ENCODE results near the gene RRP9. TPM values are rescaled to one million over a fixed set of nuclear protein-coding genes. Genes with fewer than 3 reads are reported as not detected.
A peak's percentile ranks its signal among the peaks of the same experiment; 100 is the strongest.
"Not testable (repeated sequence)": the region's sequence is repeated elsewhere in the genome, so short reads cannot be mapped to it uniquely, and the experiment has no call there.

The RRP9 gene, protein sequence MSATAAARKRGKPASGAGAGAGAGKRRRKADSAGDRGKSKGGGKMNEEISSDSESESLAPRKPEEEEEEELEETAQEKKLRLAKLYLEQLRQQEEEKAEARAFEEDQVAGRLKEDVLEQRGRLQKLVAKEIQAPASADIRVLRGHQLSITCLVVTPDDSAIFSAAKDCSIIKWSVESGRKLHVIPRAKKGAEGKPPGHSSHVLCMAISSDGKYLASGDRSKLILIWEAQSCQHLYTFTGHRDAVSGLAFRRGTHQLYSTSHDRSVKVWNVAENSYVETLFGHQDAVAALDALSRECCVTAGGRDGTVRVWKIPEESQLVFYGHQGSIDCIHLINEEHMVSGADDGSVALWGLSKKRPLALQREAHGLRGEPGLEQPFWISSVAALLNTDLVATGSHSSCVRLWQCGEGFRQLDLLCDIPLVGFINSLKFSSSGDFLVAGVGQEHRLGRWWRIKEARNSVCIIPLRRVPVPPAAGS
- 8.2 TPM for total RNA-seq
- long read RNA-seq, transcript RRP9-201 (15 exons, 1,578 nt): major isoform, 27 of 33 reads
- long read RNA-seq, partial matches to known transcripts: 2 of 33 reads
- long read RNA-seq, other reads (novel, unspliced or antisense): 4 of 33 reads

DNA sequence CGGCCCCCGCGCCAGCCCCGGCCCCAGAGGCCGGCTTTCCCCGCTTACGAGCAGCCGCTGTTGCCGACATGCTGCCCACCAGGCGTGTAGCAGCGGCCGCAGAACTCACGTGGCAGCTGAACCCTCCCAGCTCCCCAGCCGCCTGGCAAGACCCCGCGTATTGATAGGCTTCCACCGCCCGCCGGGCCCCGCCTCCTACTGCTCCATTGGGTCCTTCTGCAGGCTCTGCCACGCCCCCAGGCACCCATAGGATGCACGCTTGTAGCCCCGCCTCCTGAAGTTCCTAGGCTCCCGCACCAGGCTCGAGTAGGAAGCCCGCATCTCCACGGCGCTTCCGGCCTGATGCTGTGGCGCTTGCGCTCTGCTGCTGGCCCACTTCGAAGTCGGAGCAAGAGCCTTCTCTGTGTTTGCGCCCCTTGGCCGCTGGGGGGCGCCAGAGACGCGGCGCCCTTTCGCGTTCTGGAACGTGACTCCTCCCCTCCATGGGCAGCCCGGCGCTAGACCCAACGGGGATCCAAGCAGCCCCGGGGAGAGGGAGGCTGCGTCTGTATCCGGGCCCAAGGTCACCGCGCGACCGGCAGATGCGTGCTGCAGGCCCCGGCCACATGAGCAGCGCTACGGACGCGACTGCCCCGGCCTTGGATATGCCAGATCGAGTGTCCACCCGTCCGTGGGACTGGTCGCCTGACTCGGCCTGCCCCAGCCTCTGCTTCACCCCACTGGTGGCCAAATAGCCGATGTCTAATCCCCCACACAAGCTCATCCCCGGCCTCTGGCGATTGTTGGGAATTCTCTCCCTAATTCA, at the start of gene RRP9, which contains the start of gene PARP3:
TSS of gene RRP9 (minus strand) at position 107 of the 805 bp plus-strand sequence. CDS start at position 70, 37 bp downstream.
TSS of gene PARP3 (plus strand) at position 566 of the 805 bp plus-strand sequence. CDS start 993 bp downstream, outside the sequence.
- ATAC-seq (peak; percentile 95), DNase-seq (peak; percentile 100)
- intact Hi-C loops (cut with micrococcal nuclease): no loop called here

DNA sequence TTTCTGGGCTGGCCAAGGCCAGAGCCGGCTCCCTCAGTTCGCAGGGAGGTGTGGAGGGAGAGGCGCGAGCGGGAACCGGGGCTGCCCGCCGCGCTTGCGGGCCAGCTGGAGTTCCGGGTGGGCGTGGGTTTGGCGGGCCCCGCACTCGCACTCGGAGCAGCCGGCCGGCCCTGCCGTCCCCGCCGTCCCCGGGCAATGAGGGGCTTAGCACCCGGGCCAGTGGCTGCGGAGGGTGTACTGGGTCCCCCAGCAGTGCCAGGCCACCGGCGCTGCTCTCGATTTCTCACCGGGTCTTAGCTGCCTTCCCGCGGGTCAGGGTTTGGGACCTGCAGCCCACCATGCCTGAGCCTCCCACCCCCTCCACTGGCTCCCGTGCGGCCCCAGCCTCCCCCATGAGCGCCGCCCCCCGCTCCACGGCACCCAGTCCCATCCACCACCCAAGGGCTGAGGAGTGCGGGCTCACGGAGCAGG, 48.8 kb upstream of the RRP9 start:
- intact Hi-C loops (cut with micrococcal nuclease); ATAC-seq; DNase-seq: not testable (repeated sequence)

DNA sequence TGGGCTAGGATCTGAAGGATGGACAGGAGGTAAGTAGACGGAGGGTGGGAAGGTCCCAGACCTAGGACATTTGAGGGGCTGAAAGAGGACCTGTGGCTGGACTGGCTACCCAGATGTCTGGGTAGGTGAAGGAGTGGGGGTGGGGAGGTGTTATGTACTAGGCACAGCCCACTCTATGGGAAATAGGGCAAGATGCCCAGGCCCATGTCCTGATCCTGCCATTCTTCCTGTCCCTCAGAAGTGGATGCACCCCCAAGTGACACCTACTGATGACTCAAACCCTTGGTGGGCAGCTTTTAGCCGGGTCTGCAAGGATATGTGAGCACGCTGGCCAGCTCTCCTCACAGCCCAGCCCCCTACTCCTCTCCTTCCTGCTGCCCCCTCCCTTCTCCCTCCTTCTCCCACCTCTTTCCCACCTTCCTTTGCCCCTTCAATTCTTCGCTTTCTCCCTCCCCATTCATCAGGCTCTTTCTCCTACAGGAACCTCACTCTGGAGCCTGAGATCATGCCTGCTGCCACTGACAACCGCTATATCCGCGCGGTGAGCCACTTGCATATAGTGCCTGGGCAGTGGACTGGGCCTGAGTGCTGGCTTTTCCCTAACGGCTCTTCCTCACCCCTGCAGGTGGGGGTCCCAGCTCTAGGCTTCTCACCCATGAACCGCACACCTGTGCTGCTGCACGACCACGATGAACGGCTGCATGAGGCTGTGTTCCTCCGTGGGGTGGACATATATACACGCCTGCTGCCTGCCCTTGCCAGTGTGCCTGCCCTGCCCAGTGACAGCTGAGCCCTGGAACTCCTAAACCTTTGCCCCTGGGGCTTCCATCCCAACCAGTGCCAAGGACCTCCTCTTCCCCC, 46.8 kb upstream of the RRP9 start:
- no peak for ATAC-seq
- DNase-seq: no peak
- intact Hi-C loops (cut with micrococcal nuclease): no loop called here

DNA sequence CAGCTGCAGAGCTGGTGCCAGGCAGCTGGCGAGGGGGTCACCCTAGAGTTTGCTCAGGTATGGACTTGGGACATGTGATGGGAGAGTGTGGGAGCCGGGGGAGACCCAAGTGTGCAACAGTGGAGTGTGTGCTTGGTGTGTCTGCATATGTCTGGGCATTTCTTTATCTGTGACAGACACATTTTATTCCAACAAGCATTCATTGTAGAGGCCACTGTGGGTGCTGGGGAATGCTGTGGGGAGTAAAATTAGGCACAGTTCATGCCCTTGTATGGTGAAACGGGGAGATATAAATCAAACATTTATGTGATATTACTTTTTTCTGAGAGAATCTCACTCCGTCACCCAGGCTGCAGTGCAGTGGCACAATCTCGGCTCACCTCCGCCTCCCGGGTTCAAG, 45.9 kb upstream of the RRP9 start:
- ATAC-seq (no peak), DNase-seq (no peak)
- intact Hi-C loops (cut with micrococcal nuclease): no loop called here

DNA sequence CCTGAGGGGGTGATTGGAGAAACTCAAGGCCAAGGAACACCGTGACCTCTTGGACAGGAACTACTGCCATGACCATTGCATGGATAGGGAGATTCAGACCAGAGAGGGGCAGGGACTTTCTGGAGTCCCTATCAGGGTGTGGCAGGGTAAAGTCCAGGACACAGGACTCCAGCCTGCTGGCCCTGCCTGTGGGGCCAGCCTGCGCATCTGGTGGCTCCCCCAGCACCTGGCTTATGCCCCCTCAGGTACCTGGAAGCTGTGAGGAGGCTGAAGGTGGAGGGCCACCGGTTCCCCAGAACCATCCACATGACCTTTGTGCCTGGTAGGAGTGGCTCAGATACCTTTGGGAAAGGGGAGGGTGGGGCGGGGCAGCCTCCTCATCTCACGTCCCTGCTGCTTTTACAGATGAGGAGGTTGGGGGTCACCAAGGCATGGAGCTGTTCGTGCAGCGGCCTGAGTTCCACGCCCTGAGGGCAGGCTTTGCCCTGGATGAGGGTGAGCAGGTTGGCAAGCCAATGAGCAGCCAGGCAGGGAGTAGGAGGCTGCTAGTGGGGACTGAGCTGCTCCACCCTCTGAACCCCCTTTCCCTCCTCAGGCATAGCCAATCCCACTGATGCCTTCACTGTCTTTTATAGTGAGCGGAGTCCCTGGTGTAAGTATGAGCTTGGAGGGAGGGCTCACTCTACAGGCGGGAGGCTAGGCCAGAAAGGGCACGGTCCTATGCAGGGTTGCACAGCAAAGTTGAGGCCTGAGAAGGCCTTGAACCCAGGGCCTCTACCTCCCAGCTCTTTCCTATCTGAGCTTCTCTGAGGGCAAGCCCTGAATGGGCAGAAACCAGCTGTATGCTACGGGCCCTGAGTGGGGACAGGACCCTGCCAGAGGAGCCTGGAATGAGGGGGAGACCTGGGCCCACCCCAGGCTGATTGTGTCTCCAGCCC, 44.6 kb upstream of the RRP9 start:
- ATAC-seq (no peak), DNase-seq (peak; percentile 13)
- intact Hi-C loops (cut with micrococcal nuclease): no loop called here

DNA sequence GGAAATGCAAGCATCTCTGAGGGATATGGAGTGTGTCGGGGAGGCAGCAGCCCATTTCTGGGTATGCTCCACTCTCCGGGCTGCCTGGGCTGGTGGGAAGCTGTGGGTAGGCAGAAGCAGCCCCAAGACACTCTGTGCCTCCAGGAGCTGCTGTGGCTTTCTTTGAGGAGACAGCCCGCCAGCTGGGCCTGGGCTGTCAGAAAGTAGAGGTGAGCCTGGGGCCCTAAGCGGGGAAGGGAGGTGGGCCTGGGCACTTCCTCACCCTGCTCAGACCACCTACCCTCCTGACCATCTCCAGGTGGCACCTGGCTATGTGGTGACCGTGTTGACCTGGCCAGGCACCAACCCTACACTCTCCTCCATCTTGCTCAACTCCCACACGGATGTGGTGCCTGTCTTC, 43.4 kb upstream of the RRP9 start:
- DNase-seq: no peak
- intact Hi-C loops (cut with micrococcal nuclease): no loop called here
- no peak for ATAC-seq

DNA sequence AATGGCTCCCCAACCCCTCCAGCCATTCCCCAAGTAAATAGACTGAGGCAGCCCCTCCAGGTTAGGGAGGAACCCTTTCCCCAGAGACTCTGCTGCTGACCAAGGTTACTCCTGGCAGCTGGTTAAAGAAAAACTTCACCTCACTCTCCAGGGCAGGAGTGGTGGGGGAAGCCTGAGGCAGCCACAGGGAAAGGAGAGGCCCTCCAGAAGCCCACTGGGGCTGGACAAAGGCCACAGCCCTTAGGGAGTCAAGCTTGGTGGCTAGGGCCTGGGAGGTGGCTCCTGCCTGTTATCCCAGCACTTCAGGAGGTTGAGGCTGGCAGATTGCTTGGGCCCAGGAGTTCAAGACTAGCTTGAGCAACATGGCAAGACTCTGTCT, 42.6 kb upstream of the RRP9 start:
- DNase-seq: no peak
- no peak for ATAC-seq
- intact Hi-C loops (cut with micrococcal nuclease): no loop called here

DNA sequence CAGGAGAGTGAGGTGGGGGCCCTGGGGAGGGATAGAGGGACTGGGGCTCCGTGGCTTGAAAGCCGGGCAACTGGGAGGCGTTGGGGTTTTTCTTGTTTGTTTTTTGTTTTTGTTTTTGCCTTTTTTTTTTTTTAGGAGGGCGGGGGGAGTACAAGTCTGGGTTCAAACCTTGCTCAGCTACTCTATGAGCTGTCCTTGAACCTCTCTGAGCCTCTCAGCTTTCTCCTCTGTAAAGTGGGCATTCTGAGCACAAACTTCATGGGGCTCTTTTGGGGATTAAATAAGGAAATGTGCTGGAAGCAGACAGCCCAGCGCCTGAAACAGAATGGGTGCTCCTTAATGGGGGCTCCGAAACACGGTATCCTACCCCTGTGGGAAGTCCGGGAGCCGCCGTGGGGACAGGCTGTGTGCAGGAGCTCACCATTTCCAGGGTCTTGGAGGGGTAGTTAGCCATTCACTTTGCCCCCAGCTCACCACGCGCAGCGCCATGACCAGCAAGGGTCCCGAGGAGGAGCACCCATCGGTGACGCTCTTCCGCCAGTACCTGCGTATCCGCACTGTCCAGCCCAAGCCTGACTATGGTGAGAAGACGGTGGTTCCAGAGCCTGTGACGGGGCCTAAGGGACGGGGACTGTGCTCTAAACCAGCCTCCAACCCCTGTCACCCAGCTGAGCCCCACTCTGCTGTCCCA, 42.0 kb upstream of the RRP9 start:
- intact Hi-C loops (cut with micrococcal nuclease): no loop called here
- ATAC-seq (no peak), DNase-seq (no peak)

DNA sequence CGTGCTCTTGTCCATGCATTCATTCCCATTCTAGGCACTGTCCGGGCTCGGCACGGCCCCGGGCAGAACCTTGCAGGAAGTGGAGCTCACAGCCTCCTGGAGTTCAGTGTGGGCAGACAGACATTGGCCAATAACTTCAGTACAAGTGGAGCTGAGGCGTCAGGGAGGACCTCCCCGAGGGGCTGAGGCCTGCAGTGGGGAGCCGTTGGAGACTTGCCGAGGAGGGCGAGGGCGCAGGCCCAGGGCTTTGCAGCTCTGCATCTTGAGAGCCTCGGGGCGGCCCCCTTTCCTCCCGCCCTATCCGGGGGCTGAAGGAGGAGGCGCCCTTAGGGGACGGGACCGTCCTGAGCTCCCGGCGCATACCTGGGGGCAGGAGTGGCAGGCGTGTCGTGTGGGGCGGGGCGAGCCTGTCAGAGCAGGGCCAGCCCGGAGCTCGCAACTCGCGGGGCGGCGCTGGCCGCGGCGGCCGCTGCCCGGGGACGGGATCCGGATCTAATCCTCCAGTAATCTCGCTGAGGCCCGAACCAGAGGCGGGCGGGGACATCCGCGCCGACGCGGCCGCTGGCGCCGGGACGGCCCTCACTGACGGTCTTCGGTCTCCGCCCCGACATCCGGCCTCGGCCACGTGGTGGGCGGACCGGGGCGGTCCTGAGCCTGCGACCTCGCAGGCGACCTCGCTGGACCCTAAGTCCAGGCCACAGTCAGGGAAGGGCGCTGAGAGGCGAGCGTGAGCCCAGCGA, 41.3 kb upstream of the RRP9 start, which contains the start of gene ACY1:
TSS of gene ACY1 (plus strand) at position 698 of the 740 bp plus-strand sequence. CDS start 530 bp downstream, outside the sequence.
- intact Hi-C loops (cut with micrococcal nuclease): no loop called here
- peak; percentile 95 for DNase-seq
- peak; percentile 94 for ATAC-seq

DNA sequence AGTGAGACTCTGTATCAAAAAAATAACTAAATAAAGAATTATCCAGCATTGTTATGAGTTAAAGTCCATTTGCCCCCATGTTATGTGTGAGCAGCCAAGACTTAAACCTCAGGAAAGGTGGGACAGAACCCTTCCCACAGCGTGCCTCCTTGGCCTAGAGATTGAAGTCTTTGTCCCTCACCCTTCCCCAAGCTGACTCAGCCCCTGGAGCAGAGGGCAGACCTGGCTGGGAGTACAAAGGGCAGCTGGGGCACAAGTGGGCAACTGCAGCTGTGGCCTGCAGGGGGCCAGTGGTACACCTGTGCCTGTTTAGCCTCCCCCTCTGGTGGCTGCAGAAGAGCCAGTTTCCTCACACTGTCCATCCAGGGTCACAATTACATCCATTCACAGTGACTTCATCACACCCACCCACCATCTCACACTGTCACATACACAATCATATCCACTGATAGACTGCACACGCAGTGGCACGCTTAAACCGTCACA, 40.7 kb upstream of the RRP9 start:
- DNase-seq (no peak), ATAC-seq (peak; percentile 25)
- intact Hi-C loops (cut with micrococcal nuclease): no loop called here

DNA sequence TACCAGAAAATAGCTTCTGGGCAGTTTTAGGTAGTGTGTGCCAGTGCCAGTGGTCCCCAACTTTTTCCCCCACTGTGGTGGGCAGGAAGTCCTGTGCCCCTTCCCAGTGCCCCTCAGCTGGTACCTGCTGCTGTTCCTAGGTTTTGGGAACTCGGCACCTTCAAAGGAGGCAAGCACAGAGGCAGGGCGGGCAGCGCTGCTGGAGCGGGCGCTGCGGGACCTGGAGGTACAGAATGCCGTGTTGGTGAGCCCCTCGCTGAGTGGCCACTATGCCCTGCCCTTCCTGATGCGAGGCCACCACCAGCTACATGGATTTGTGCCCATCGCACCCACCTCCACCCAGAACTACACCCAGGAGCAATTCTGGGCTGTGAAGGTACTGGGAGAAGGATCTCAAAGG, 38.5 kb upstream of the RRP9 start:
- DNase-seq (no peak), ATAC-seq (no peak)
- intact Hi-C loops (cut with micrococcal nuclease): no loop called here

DNA sequence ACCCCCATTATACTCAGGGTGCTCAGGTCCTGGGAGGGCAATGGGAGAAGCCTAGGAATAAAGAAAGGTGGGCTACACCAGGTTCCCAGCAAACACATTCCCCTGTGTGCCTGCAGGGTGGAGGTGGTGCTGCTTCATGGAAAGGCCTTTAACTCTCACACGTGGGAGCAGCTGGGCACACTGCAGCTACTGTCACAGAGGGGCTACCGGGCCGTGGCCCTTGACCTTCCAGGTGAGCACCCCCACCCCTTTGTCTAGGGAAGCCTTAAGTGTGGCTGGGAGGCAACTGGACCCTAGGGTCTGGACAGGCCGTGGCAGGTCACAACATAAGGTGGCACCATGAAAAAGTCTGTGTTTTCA, 36.4 kb upstream of the RRP9 start:
- ATAC-seq (no peak), DNase-seq (no peak)
- intact Hi-C loops (cut with micrococcal nuclease): no loop called here

DNA sequence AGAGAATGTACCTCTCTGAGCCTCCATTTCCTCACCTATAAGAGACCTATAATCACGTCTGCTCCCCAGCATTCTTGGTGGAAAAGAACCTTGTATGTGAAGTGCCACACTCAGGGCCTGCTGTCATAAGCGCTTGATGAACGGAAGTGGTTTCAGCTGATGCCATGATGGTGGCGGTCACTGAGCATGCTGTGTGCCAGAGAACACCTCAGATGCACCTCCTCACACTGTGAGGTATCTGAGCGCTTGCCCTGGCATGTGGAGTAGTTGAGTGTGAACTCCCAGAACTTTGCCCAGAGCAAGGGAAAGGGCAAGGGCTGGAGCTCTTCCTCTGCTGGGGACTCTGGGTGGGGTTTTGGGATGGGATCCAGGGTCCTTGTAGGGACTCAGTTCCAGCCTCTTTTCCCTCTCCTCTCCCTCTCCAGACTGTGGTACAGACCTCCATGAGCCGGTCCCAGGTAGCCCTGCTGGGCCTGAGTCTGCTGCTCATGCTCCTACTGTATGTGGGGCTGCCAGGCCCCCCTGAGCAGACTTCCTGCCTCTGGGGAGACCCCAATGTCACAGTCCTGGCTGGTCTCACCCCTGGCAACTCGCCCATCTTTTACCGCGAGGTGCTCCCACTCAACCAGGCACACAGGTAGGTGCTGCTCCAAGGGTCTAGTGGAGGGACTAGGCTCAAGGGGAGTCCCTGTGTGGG, 35.9 kb upstream of the RRP9 start:
- ATAC-seq (no peak), DNase-seq (no peak)
- intact Hi-C loops (cut with micrococcal nuclease): no loop called here

DNA sequence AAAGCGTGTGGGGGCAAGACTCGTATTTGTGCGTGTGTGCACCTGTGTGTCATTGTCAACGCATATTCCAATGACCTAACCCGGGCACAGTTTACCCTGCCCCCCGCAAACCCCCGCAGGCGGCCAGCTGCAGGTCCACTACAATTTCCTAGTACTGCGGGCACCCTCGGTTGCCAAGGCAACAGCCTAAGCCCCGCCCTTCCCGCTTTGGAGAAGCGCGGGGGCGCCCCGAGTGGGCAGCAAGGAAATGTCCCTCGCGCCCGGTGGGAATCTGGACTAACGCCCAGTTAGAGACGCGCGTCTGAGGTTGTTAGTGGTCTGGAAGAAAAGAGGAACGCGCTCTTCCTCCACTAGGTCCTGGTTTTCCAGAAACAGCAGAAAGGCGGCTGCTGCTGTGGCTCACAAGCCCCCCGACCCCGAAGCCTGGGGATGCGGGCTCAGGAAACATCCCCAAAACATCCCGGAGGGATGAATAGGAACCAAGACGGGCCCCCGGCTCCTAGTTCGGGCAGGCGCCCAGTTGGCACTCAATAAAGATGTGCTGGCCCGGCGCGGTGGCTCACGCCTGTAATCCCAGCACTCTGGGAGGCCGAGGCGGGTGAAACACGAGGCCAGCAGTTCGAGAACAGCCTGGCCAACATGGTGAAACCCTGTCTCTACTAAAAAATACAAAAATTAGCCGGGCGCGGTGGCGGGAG, 34.3 kb upstream of the RRP9 start:
- DNase-seq (peak; percentile 84), ATAC-seq (no peak)
- intact Hi-C loops (cut with micrococcal nuclease): no loop called here

All from left ventricle myocardium superior (tissue), 1 donor.